ENCODE results near the gene AMMECR1. TPM values are rescaled to one million over a fixed set of nuclear protein-coding genes. Genes with fewer than 3 reads are reported as not detected.
"Not testable (repeated sequence)": the region's sequence is repeated elsewhere in the genome, so short reads cannot be mapped to it uniquely, and the experiment has no call there.

Gene AMMECR1
- total RNA-seq, 1 donor from 2014 or later = 1.7 TPM

GRCh38 chrX:110157444-110157843 lies 160.4 kb downstream of the AMMECR1 start:
- ATAC-seq (no peak), DNase-seq (no peak)
- intact Hi-C loops (cut with micrococcal nuclease) = no loop called here

DNA sequence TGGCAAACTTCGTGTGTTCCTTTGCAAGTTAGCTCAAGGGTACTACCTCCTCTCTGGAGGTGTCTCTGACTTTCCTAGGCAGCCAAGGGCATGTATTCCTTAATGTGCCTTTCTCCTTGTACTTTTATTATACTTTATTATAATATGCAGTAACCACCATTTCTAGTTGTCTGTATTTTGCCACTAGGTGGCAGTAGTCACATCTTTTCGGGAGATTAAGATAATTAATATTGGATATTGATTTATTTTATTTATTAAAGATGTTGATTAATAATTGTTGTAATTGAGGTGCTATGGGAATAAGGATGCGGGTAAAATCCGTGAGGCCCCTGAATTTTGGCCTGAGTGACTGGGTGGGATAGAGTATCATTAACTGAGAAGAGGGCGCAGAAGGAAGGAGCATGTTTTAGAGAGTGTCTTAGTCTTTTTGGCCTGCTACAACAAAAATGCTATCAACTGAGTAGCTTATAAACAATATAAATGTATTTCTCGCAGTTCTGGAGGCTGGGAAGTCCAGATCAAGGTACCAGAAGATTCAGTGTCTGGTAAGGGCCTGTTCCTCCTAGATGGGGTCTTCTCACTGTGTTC lies 161.6 kb downstream of the AMMECR1 start:
- intact Hi-C loops (cut with micrococcal nuclease) = no loop called here
- DNase-seq (no peak), ATAC-seq (no peak)

GRCh38 chrX:110155759-110156158 lies 162.1 kb downstream of the AMMECR1 start:
- DNase-seq (no peak), ATAC-seq (no peak)
- intact Hi-C loops (cut with micrococcal nuclease) = no loop called here

GRCh38 chrX:110154328-110154727 lies 163.6 kb downstream of the AMMECR1 start:
- DNase-seq; intact Hi-C loops (cut with micrococcal nuclease); ATAC-seq: not testable (repeated sequence)

DNA sequence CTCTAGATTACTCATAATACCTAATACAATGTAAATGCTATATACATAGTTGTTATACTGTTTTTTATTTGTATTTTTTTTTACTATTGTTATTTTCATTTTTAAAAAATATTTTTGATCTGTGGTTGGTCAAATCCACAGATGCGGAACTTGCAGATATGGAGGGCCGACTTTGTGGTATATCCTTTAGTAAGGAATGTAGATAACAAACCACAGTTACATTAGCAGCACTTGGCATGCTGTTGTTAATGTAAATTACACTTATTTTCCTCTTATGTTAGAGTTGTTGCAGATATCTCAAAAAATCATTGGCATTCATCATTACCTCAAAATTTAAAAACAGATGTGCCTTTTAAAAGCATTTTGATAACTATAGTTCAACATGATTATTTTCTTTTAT lies 164.0 kb downstream of the AMMECR1 start:
- ATAC-seq (no peak), DNase-seq (no peak)
- intact Hi-C loops (cut with micrococcal nuclease) = no loop called here

DNA sequence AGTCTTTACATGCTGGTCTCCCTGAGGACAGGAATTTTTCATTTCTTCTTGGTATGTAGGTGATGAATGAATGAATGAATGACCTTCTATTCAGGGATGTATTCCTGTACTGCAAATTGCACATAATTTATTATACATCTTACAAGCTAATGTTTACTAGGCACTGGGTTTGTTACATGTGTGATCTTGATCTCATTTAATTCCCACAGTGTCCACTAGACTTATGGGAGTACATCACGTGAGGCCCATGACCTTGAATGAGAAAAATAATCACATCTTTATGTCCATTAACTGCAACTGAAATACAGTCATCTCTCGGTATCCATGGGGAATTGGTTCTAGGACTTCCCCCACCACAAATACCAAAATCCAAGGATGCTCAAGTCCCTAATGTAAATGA lies 164.6 kb downstream of the AMMECR1 start:
- no peak for DNase-seq
- no peak for ATAC-seq
- intact Hi-C loops (cut with micrococcal nuclease) = no loop called here

DNA sequence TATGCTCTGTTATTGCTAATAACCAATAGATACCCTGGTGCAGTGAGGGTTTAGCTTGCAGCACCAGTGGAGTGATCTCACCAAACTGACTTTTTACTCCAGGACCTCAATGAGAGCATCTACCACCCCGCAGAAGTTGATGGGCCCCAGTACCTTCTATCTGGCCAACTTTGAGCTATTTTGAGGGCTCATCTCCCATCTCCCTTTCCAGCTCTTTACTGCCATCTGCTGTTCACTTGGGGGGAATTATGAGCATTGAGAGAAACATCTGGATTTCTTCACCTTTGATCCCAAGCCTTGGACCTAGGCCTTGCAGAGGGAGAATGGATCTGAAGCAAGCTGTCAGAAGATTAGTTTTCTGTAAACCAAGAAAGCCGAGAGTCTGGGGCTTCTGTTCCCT lies 171.4 kb downstream of the AMMECR1 start:
- intact Hi-C loops (cut with micrococcal nuclease) = loop anchor here (10.0 kb wide), 1 partner anchor 232 kb away; no protein-coding TSS in a partner anchor
- ATAC-seq (peak; percentile 70), DNase-seq (no peak)

- ATAC-seq (peak; percentile 38), DNase-seq (no peak)
- intact Hi-C loops (cut with micrococcal nuclease) = loop anchor here (10.0 kb wide), 1 partner anchor 231 kb away; no protein-coding TSS in a partner anchor
Observed at GRCh38 chrX:110145854-110146253, 172.0 kb downstream of the AMMECR1 start.

DNA sequence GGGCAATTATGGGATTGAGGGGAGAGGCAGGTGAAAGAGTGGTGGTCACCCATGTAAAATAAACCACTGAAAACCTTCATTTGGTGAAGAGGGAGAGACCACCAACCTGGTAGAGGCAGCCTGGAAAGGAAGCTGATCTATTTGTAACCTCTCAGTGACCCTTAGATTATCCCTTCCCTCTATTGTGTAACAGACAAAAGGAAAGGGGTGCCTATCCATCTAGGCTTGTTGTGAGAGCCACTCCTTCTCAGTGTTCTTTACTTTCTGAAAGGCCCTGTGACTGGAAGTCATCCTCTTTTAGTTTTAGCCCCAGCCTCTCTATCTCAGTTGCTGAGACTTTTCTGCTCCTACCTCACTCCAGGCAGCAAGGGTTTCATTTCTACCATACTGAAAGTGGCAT lies 172.6 kb downstream of the AMMECR1 start:
- DNase-seq = no peak
- no peak for ATAC-seq
- intact Hi-C loops (cut with micrococcal nuclease) = loop anchor here (10.0 kb wide), 1 partner anchor 231 kb away; no protein-coding TSS in a partner anchor

Other genes starting within 250 kb of the AMMECR1 start
- 0.40 TPM for gene RTL9, start 40.8 kb upstream of the AMMECR1 start, total RNA-seq

All from left ventricle myocardium superior (tissue), 1 donor.